Activated naive CD8-positive, alpha-beta T cell treated with anti-CD3 and anti-CD28 coated beads, Interleukin-2, amount 10 ng/mL, durations not matched to agents 7 days and 5 days (primary cell): ENCODE data around the gene BLOC1S2. TPM values are rescaled to one million over a fixed set of nuclear protein-coding genes. Genes with fewer than 3 reads are reported as not detected.
"Not testable (repeated sequence)": the region's sequence is repeated elsewhere in the genome, so short reads cannot be mapped to it uniquely, and the experiment has no call there.

Experiments
- ATAC-seq: fragments of 150-1000 bp; cut with Tn5 transposase; one replicate; pipeline ENCODE4 v1.10.0; 2021; ENCODE audit warnings: low read depth, moderate library complexity
- POLR2A ChIA-PET: fragments of 350-600 bp; sonication (Branson Sonifier 250); formaldehyde crosslinking; loops from one replicate; lab custom pipeline; 2021; ENCODE audit warnings: antibody characterized with exemption; lab: Charles Lee
- DNase-seq: peaks from one replicate; pipeline ENCODE4 v3.0.0; 2021
- H3K27ac Mint-ChIP-seq: one replicate; pipeline ENCODE4 v1.8.0; 2022; ENCODE audit warnings: mild to moderate bottlenecking, mixed read lengths
- H3K27me3 Mint-ChIP-seq: one replicate; pipeline ENCODE4 v1.8.0; 2022; ENCODE audit warnings: mild to moderate bottlenecking, moderate library complexity, mixed read lengths
- H3K36me3 Mint-ChIP-seq: one replicate; pipeline ENCODE4 v1.8.0; 2021; ENCODE audit warnings: mild to moderate bottlenecking, mixed read lengths
- H3K4me1 Mint-ChIP-seq: one replicate; pipeline ENCODE4 v1.8.0; 2021; ENCODE audit warnings: mixed read lengths
- H3K4me3 Mint-ChIP-seq: one replicate; pipeline ENCODE4 v1.8.0; 2022; ENCODE audit warnings: mild to moderate bottlenecking, moderate library complexity, mixed read lengths
- H3K9me3 Mint-ChIP-seq: one replicate; pipeline ENCODE4 v1.8.0; 2021; ENCODE audit warnings: mixed read lengths
- total RNA-seq, 2 experiments: library from RNA; stranded (reverse); gene quantifications; one replicate each; pipeline ENCODE4 v1.2.3, GENCODE V29; 2021

Gene BLOC1S2
- total RNA-seq, 2 experiments from 2014 or later: 47.3 to 50.6 TPM

DNA sequence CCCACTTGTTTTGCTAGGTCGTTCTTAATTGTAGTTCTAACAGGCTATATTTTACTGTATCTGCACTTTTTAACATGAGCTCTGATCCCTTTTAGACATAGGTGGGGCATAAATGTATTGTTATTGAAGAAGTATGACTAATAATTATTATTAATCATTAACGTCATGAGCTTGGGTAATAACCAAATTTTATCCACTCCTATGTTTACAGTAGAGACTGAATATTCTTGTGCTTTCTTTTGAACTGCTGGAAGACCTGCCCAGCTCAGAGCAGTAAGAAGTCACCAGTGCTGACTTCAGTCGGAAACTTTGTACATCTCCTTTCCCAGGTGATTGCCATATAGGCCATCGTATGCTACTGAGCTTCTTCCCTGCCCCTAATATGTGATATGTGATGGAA is 24.8 kb upstream of the BLOC1S2 start:
- Mint-ChIP-seq H3K4me3 (no peak overlapping the region), H3K27ac (no peak overlapping the region), H3K27me3 (peaks cover 63% of the 10 kb centered on the region), H3K4me1 (peaks cover 1% of the 10 kb centered on the region), H3K36me3 (no peaks in the 10 kb centered on the region), H3K9me3 (no peaks in the 10 kb centered on the region)
- POLR2A ChIA-PET: no interaction called here
- ATAC-seq (no peak), DNase-seq (no peak)

DNA sequence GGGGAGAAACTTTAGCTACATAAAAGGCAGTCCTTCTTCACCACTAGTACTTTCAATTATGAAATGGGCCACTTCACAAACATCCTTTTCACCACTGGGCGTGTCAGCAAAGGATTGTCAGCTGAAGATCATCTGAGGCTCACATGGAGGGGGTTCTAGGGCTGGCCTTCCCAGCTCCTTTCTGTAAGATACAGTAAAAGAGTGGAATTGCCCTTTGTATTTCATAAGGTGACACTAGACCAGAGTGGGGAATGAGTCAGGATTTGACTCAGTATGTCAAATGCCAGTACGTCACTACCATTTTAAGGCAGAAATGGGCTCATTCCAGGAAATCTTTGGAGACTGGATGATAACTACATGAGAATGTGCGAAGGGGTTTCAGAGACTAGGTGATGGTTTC is 21.2 kb upstream of the BLOC1S2 start:
- Mint-ChIP-seq H3K27me3 (peaks cover 66% of the 10 kb centered on the region), H3K4me1 (no peaks in the 10 kb centered on the region), H3K36me3 (no peaks in the 10 kb centered on the region), H3K4me3 (no peak overlapping the region), H3K9me3 (no peaks in the 10 kb centered on the region), H3K27ac (no peak overlapping the region)
- ATAC-seq: no peak
- no peak for DNase-seq
- POLR2A ChIA-PET: no interaction called here

DNA sequence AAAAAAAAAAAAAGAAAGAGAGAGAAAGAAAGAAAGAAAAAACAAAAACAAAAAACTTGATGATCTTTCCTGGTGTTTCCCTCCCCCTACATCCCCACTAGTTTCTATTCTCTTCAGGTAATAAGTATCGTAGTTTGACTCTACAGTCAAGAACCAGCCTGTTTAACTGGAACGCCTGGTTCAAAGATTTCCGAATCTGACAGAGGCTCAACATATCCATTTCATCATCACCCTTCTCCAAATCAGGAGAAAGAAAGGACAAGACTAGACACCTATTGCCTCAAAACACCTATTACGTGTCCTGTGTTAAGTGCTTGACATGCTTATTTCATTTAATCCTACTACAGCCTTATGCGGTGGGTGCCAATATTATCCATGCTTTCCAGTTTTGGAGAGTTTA is 20.4 kb upstream of the BLOC1S2 start:
- Mint-ChIP-seq H3K4me3 (no peak overlapping the region), H3K9me3 (no peaks in the 10 kb centered on the region), H3K27me3 (peaks cover 64% of the 10 kb centered on the region), H3K36me3 (no peaks in the 10 kb centered on the region), H3K4me1 (no peaks in the 10 kb centered on the region), H3K27ac (no peak overlapping the region)
- ATAC-seq (no peak), DNase-seq (no peak)
- POLR2A ChIA-PET: no interaction called here

DNA sequence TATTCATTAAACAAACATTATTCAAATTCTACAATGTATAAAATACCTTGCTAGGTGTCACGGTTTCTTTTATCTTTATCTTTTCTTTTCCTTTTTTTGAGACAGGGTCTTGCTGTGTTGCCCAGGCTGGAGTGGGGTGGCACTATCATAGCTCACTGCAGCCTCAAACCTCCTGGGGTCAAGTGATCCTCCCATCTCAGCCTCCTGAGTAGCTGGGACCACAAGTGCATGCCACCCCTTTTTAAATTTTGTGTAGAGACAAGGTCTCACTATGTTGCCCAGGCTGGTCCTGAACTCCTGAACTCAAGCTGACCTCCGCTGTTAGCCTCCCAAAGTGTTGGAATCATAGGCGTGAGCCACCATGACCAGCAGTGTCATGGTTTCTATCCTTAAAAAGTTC is 17.9 kb upstream of the BLOC1S2 start:
- Mint-ChIP-seq H3K4me1 (no peaks in the 10 kb centered on the region), H3K9me3 (no peaks in the 10 kb centered on the region), H3K4me3 (no peak overlapping the region), H3K27ac (no peak overlapping the region), H3K36me3 (no peaks in the 10 kb centered on the region), H3K27me3 (peaks cover 70% of the 10 kb centered on the region)
- ATAC-seq (no peak), DNase-seq (no peak)
- POLR2A ChIA-PET: no interaction called here

DNA sequence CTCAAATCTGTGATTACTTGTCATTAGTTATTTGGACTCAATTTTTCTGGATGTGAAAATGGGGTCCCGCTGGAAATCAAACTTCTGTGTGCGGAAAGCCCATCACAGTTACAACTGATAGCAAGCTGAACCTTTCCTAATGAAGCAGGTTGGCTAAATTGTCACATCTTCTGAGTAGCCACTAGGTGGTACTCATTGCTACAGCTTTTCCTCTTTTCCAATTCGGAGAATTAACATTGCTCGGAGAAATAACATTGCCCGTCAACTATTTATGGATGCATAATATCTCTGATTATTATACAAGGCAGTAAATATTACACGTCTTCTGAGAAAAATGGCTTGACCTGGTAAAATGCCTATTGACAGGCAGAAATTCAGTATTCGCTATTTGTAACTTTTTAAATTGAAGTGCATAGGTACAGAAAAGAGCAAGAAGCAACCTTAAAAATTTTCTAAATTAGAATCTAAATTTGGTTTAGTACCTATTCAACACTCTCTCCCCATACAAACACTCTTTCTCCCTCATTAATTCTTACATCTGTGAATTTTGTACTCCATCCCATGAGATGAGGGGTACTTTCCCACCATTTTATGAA is 17.3 kb upstream of the BLOC1S2 start:
- DNase-seq (no peak), ATAC-seq (no peak)
- Mint-ChIP-seq H3K36me3 (no peaks in the 10 kb centered on the region), H3K4me3 (no peak overlapping the region), H3K27me3 (peaks cover 71% of the 10 kb centered on the region), H3K27ac (no peak overlapping the region), H3K4me1 (no peaks in the 10 kb centered on the region), H3K9me3 (no peaks in the 10 kb centered on the region)
- POLR2A ChIA-PET: interaction anchor here (0.7 kb wide), 1 partner anchor 17 kb away, joined by 3 read pairs; the partner anchor contains the start of gene BLOC1S2

DNA sequence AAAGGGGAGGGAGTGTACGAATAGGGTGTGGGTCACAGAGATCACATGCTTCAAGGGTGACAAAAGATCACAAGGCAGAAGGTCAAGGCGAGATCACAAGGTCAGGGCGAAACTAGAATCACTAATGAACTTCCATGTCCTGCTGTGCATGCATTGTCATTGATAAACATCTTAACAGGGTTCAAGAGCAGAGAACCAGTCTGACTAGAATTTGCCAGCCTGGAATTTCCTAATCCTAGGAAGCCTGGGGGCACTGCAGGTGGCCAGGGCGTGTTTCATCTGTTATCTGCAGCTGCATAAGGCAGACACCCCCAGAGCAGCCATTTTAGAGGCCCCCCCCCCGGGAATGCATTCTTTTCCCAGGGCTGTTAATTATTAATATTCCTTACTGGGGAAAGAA is 14.6 kb upstream of the BLOC1S2 start:
- H3K4me1 Mint-ChIP-seq, H3K27ac Mint-ChIP-seq, DNase-seq, POLR2A ChIA-PET, H3K9me3 Mint-ChIP-seq, H3K36me3 Mint-ChIP-seq, H3K4me3 Mint-ChIP-seq, ATAC-seq: not testable (repeated sequence)
- peaks cover 61% of the 10 kb centered on the region for H3K27me3 Mint-ChIP-seq

DNA sequence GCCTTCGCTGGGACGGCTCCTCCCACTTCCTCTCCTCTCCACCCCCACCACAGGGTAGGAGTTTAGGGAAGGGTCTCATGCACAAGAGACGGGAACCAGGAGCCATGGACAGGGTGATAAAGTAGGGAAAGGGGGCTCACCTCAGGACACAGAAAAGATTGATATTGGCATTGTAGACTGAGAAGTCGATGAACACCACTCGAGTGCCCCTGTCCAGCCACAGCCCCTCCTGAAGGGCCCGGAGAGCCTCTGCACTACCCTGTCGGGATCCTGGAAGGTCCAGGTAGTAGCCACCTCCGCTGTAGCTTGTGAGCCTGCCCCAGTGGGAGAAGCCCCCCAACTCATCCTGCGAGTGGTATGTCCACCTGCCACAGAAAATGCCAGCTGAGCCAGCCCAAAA is 10.8 kb upstream of the BLOC1S2 start:
- ATAC-seq (no peak), DNase-seq (no peak)
- H3K4me1 Mint-ChIP-seq: no peaks in the 10 kb centered on the region
- H3K27me3 Mint-ChIP-seq: peaks cover 45% of the 10 kb centered on the region
- no peaks in the 10 kb centered on the region for H3K9me3 Mint-ChIP-seq
- no peak overlapping the region for H3K27ac Mint-ChIP-seq
- H3K36me3 Mint-ChIP-seq: no peaks in the 10 kb centered on the region
- POLR2A ChIA-PET: no interaction called here
- H3K4me3 Mint-ChIP-seq: no peak overlapping the region

DNA sequence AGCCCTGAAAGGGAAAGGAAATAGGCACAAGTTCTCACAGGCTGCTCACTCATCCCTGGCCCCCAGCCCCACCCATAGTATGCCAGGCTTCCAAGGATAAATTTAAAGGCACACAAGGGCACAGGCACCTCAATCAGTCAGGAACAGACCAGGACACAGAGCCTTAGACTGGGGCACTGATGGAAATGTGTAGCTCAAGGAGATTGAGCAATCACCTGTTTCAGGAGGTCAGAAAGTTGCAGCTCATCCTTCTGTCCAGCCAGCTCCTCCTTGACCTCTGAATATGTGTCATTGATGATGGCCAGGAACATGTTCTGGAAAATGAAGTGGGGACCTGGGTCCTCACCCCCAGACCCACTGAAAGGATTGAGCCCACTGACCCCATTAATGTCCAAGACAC is 6.6 kb upstream of the BLOC1S2 start:
- Mint-ChIP-seq H3K9me3 (no peaks in the 10 kb centered on the region), H3K27me3 (peaks cover 28% of the 10 kb centered on the region), H3K36me3 (no peaks in the 10 kb centered on the region), H3K4me3 (no peak overlapping the region), H3K4me1 (no peaks in the 10 kb centered on the region), H3K27ac (no peak overlapping the region)
- DNase-seq (no peak), ATAC-seq (no peak)
- POLR2A ChIA-PET: no interaction called here

DNA sequence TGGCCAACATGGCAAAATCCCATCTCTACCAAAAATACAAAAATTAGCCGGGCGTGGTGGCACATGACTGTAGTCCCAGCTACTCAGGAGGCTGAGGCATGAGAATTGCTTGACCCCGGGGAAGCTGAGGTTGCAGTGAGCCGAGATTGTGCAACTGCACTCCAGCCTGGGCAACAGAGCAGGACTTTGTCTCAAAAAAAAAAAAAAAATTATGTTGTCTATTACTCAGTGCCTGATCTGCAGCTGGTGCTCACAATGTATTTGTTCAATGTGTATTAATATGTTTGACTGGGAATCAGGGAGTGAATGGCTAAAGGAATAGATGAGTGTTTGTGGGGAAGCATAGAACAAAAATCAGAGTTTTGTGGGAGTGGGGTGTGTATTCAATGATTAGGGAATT is 5.8 kb upstream of the BLOC1S2 start:
- POLR2A ChIA-PET, H3K4me3 Mint-ChIP-seq, DNase-seq, H3K4me1 Mint-ChIP-seq, H3K9me3 Mint-ChIP-seq, H3K36me3 Mint-ChIP-seq, H3K27ac Mint-ChIP-seq, ATAC-seq: not testable (repeated sequence)
- peaks cover 25% of the 10 kb centered on the region for H3K27me3 Mint-ChIP-seq

DNA sequence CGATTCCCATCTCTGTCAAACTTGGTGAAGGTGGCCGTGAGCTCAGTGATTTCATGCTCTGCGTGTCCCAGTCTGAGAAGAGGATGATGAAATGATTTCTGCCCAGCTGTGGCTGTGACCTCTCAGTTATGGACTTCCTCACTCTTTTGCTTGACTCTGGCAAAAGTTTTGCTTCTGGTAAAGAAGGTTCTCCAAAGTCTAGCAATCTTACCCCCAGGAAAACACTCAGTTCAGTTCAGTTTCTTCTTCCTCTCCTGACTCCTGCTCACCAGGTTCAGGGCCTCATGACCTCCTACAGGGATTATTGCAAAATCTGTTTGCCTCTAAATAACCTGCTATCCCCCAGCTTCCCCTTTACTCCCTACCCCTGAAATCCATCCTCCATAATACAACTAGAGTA is 4.9 kb upstream of the BLOC1S2 start:
- H3K36me3 Mint-ChIP-seq: no peaks in the 10 kb centered on the region
- H3K4me3 Mint-ChIP-seq: no peak overlapping the region
- ATAC-seq (no peak), DNase-seq (no peak)
- H3K4me1 Mint-ChIP-seq: peaks cover 5% of the 10 kb centered on the region
- POLR2A ChIA-PET: no interaction called here
- no peaks in the 10 kb centered on the region for H3K9me3 Mint-ChIP-seq
- no peak overlapping the region for H3K27ac Mint-ChIP-seq
- H3K27me3 Mint-ChIP-seq: peaks cover 23% of the 10 kb centered on the region

DNA sequence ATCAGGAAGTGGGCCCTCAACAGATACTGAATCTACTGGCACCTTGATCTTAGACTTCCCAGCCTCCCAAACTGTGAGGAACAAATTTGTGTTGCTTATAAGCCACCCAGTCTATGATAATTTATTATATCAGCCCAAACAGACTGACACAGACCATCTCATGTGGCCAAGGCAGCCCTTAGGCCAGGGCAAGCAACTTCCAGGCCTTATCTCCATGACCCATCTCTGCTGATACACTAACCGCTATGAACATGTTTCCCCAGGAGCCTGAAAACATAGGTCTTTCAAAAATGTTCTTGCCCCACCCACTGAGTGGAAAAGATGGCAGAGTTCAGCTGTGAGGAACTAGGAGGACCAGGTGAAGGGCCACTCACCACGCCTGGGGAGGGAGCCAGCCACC is 3.2 kb upstream of the BLOC1S2 start:
- POLR2A ChIA-PET: no interaction called here
- H3K9me3 Mint-ChIP-seq: no peaks in the 10 kb centered on the region
- ATAC-seq (no peak), DNase-seq (no peak)
- peaks cover 16% of the 10 kb centered on the region for H3K27me3 Mint-ChIP-seq
- no peak overlapping the region for H3K4me3 Mint-ChIP-seq
- H3K36me3 Mint-ChIP-seq: peaks cover 9% of the 10 kb centered on the region
- no peak overlapping the region for H3K27ac Mint-ChIP-seq
- peaks cover 16% of the 10 kb centered on the region for H3K4me1 Mint-ChIP-seq

DNA sequence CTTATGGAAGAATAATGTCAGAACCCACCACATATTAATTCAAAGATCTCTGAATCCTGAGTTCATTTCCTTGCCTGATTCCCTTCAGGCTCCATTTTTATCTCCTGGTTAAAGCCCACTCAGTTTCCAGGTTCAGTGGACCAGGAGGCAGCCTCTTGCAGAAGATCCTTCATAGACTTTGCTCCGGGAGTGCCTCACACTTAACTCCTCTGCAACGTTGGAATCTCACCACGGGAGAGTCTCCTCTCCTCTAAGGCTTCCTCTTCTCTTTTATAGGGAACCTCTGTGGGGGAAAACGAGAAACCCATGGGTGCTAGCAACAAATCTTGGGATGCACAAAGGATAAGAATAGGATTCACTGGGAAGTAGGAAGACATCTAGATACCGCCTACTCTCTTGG is 1.7 kb upstream of the BLOC1S2 start:
- ATAC-seq: no peak
- Mint-ChIP-seq H3K4me3 (no peak overlapping the region), H3K4me1 (peaks cover 16% of the 10 kb centered on the region), H3K27me3 (peaks cover 12% of the 10 kb centered on the region), H3K9me3 (no peaks in the 10 kb centered on the region), H3K36me3 (peaks cover 9% of the 10 kb centered on the region), H3K27ac (no peak overlapping the region)
- POLR2A ChIA-PET: interaction anchor here (0.6 kb wide), 1 partner anchor 7 kb away, joined by 4 read pairs; no protein-coding TSS in a partner anchor
- DNase-seq: no peak

DNA sequence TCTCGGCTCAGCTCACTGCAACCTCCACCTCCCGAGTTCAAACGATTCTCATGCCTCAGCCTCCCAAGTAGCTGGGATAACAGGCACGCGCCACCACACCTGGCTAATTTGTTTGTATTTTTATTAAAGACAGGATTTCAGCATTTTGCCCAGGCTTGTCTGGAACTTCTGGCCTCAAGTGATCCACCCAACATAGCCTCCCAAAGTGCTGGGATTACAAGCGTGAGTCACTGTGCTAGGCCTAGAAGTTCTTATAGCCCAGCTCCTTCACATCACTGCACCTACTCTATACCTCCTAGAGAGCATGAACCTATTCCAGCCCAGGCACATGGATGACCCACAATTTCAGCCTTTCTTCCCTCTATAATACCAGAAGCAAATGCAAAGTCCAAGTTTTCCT is 1.3 kb upstream of the BLOC1S2 start:
- H3K9me3 Mint-ChIP-seq: no peaks in the 10 kb centered on the region
- H3K36me3 Mint-ChIP-seq: peaks cover 9% of the 10 kb centered on the region
- peaks cover 16% of the 10 kb centered on the region for H3K4me1 Mint-ChIP-seq
- no peak for ATAC-seq
- H3K4me3 Mint-ChIP-seq: no peak overlapping the region
- POLR2A ChIA-PET: interaction anchor here (0.6 to 1.5 kb wide), 2 partner anchors 8 to 59 kb away, joined by 4 to 6 read pairs; partner anchors contain the start of gene SCD
- H3K27ac Mint-ChIP-seq: peak overlapping the region; percentile 99
- DNase-seq: no peak
- peaks cover 10% of the 10 kb centered on the region for H3K27me3 Mint-ChIP-seq

DNA sequence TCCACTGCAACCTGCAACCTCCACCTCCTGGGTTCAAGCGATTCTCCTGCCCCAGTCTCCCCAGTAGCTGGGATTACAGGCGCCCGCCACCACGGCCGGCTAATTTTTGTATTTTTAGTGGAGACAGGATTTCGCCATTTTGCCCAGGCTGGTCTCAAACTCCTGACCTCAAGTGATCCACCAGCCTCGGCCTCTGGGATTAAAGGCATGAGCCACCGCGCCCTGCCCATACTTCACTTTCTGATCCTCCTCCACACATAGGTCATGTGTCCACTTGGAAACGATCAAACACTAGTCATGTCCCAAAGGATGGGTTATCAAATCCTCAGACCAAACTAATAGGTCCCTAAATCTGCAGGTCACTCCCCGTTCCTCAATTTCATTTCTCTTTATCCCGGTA is 1.2 kb downstream of the BLOC1S2 start:
- not testable (repeated sequence) for H3K9me3 Mint-ChIP-seq, ATAC-seq, H3K27me3 Mint-ChIP-seq, DNase-seq
- Mint-ChIP-seq H3K4me1 (peaks cover 19% of the 10 kb centered on the region), H3K36me3 (peaks cover 11% of the 10 kb centered on the region), H3K4me3 (peak overlapping the region; percentile 99), H3K27ac (peak overlapping the region; percentile 99)
- POLR2A ChIA-PET: interaction anchor here (0.6 to 1.0 kb wide), 3 partner anchors 18 to 165 kb away, joined by 3 to 6 read pairs (median 4); partner anchors contain the start of gene CWF19L1
